ENCODE data around the gene EVA1C.

Gene EVA1C

DNA sequence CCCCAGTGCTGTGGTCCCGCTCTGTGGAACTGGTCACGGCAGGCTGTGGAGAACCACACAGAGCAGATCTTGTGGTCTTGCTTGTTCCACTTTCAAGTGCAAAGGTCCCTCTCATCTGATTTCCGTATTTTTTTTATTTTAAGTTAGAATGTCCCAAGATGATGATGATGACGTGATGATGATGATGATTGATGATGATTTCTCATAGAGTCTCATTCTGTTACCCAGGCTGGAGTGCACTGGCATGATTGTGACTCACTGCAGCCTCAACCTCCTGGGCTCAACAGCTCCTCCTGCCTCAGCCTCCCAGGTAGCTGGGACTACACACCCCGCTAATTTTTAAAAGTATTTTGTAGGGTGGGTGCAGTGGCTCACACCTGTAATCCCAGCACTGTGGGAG lies 12.2 kb downstream of the EVA1C start:
- no peak overlapping the region for H3K4me2 ChIP-seq (ENCODE audit: insufficient read depth, low read length, poor library complexity, severe bottlenecking)
- H3K27ac ChIP-seq (replicated peaks; ENCODE audit: low read length): no peak overlapping the region
- no peak overlapping the region for H3K4ac ChIP-seq (ENCODE audit: low read length)
- no peak overlapping the region for H2AFZ ChIP-seq (ENCODE audit: low read length)
- no peak overlapping the region for H3K4me3 ChIP-seq (ENCODE audit: low read length in 2 of 2)
- H3K9me3 ChIP-seq (replicated peaks in 1 of 2; ENCODE audit: control insufficient read depth in 2 of 2, insufficient read depth in 1 of 2, low read depth in 1 of 2, low read length in 2 of 2): no peaks in the 10 kb centered on the region
- no CpG with 5 or more reads among the region's 5 CpGs for WGBS, 2 donors (ENCODE audit: extremely low coverage in 2 of 2, insufficient read length in 2 of 2, insufficient replicate concordance in 1 of 2)
- no peak overlapping the region for H2BK15ac ChIP-seq (ENCODE audit: low read length)
- H3K14ac ChIP-seq (ENCODE audit: low read length): no peak overlapping the region
- H3K18ac ChIP-seq (ENCODE audit: low read length): no peak overlapping the region
- no peaks in the 10 kb centered on the region for H3K4me1 ChIP-seq (ENCODE audit: control insufficient read depth in 2 of 2, insufficient read depth in 1 of 2, low read depth in 1 of 2, low read length in 2 of 2)
- H3K9ac ChIP-seq (ENCODE audit: low read depth, low read length, poor library complexity): no peak overlapping the region
- no peak overlapping the region for H4K8ac ChIP-seq (ENCODE audit: low read depth, low read length)
- no peak overlapping the region for H2BK12ac ChIP-seq (ENCODE audit: low read length)
- H3K23ac ChIP-seq (ENCODE audit: low read depth, low read length, poor library complexity): no peak overlapping the region
- H3K27me3 ChIP-seq (ENCODE audit: control insufficient read depth in 3 of 3, insufficient read depth in 3 of 3, low read depth in 1 of 3, low read length in 3 of 3): peaks cover 0 to 21% (median 0%) of the 10 kb centered on the region in 3 experiments
- no peaks in the 10 kb centered on the region for H3K79me1 ChIP-seq (ENCODE audit: low read depth, low read length)
- no peak overlapping the region for H2BK120ac ChIP-seq (ENCODE audit: low read depth, low read length)
- no peak for DNase-seq (ENCODE audit: low spot score)
- H3K36me3 ChIP-seq (replicated peaks in 1 of 2; ENCODE audit: control insufficient read depth in 2 of 2, insufficient read depth in 2 of 2, low read length in 2 of 2): no peaks in the 10 kb centered on the region
- no peak overlapping the region for H2AK5ac ChIP-seq (ENCODE audit: low read depth, low read length)
- H4K91ac ChIP-seq (ENCODE audit: low read depth, low read length, poor library complexity): no peak overlapping the region
- no peak overlapping the region for H2BK5ac ChIP-seq (ENCODE audit: low read length)

DNA sequence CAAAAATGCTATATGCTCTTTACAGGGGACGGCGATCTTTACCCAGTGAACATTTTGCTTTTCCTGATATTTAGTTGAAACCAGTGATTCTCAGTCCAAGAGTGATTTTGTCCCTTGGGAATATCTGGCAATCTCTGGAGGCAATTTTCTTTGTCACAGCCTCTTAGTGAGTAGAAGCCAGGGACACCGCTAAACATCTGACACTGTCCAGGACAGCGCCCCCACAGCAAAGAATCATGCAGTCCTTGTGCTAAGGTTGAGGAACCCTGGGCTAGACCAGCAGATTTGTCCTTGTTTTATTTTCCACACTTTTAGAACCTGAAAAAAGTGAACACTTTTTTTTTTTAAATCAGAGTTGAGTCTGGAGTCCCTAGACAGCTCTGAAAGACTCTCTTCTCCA lies 13.1 kb downstream of the EVA1C start:
- Histone ChIP-seq H2BK5ac (ENCODE audit: low read length) (no peak overlapping the region), H3K36me3 (replicated peaks in 1 of 2; ENCODE audit: control insufficient read depth in 2 of 2, insufficient read depth in 2 of 2, low read length in 2 of 2) (no peaks in the 10 kb centered on the region), H3K9me3 (replicated peaks in 1 of 2; ENCODE audit: control insufficient read depth in 2 of 2, insufficient read depth in 1 of 2, low read depth in 1 of 2, low read length in 2 of 2) (no peaks in the 10 kb centered on the region), H2AFZ (ENCODE audit: low read length) (no peak overlapping the region), H3K79me1 (ENCODE audit: low read depth, low read length) (no peaks in the 10 kb centered on the region), H3K4me1 (ENCODE audit: control insufficient read depth in 2 of 2, insufficient read depth in 1 of 2, low read depth in 1 of 2, low read length in 2 of 2) (no peaks in the 10 kb centered on the region), H3K27me3 (ENCODE audit: control insufficient read depth in 3 of 3, insufficient read depth in 3 of 3, low read depth in 1 of 3, low read length in 3 of 3) (peaks cover 0 to 21% (median 0%) of the 10 kb centered on the region in 3 experiments), H4K8ac (ENCODE audit: low read depth, low read length) (no peak overlapping the region), H3K14ac (ENCODE audit: low read length) (no peak overlapping the region), H2BK15ac (ENCODE audit: low read length) (no peak overlapping the region), H2AK5ac (ENCODE audit: low read depth, low read length) (no peak overlapping the region), H2BK12ac (ENCODE audit: low read length) (no peak overlapping the region), H3K9ac (ENCODE audit: low read depth, low read length, poor library complexity) (no peak overlapping the region), H3K23ac (ENCODE audit: low read depth, low read length, poor library complexity) (no peak overlapping the region), H3K27ac (replicated peaks; ENCODE audit: low read length) (no peak overlapping the region), H3K4me2 (ENCODE audit: insufficient read depth, low read length, poor library complexity, severe bottlenecking) (no peak overlapping the region), H3K18ac (ENCODE audit: low read length) (no peak overlapping the region), H2BK120ac (ENCODE audit: low read depth, low read length) (no peak overlapping the region), H3K4ac (ENCODE audit: low read length) (no peak overlapping the region), H3K4me3 (ENCODE audit: low read length in 2 of 2) (no peak overlapping the region), H4K91ac (ENCODE audit: low read depth, low read length, poor library complexity) (no peak overlapping the region)
- whole genome bisulfite sequencing, 2 donors (ENCODE audit: extremely low coverage in 2 of 2, insufficient read length in 2 of 2, insufficient replicate concordance in 1 of 2): no CpG with 5 or more reads among the region's 4 CpGs
- DNase-seq (ENCODE audit: low spot score): no peak

DNA sequence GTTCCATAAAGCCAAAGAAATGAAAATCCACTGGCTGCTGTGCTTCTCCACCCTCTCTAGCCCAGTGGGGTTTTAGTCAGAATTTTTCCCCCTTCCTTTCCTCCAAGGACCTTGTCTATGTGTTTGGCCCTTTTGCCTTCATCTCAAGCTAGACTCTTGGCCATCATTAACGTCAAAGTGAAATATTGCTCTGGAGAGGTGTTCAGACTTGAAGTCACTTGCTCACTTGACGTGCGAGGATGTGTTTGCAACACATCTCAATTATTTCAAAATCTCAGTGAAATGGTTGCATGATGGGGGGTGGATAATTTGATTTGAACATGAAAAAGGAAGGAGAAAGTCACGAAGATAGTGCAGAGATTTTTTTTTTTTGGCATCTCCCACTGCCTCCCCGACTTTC lies 13.6 kb downstream of the EVA1C start:
- no peaks in the 10 kb centered on the region for H3K9me3 ChIP-seq (replicated peaks in 1 of 2; ENCODE audit: control insufficient read depth in 2 of 2, insufficient read depth in 1 of 2, low read depth in 1 of 2, low read length in 2 of 2)
- no peaks in the 10 kb centered on the region for H3K4me1 ChIP-seq (ENCODE audit: control insufficient read depth in 2 of 2, insufficient read depth in 1 of 2, low read depth in 1 of 2, low read length in 2 of 2)
- H2AFZ ChIP-seq (ENCODE audit: low read length): no peak overlapping the region
- H3K27ac ChIP-seq (replicated peaks; ENCODE audit: low read length): no peak overlapping the region
- H2BK12ac ChIP-seq (ENCODE audit: low read length): no peak overlapping the region
- no CpG with 5 or more reads among the region's 5 CpGs for WGBS, 2 donors (ENCODE audit: extremely low coverage in 2 of 2, insufficient read length in 2 of 2, insufficient replicate concordance in 1 of 2)
- H3K9ac ChIP-seq (ENCODE audit: low read depth, low read length, poor library complexity): no peak overlapping the region
- no peak overlapping the region for H2BK5ac ChIP-seq (ENCODE audit: low read length)
- H2BK15ac ChIP-seq (ENCODE audit: low read length): no peak overlapping the region
- no peak for DNase-seq (ENCODE audit: low spot score)
- no peaks in the 10 kb centered on the region for H3K79me1 ChIP-seq (ENCODE audit: low read depth, low read length)
- no peak overlapping the region for H2BK120ac ChIP-seq (ENCODE audit: low read depth, low read length)
- no peak overlapping the region for H3K18ac ChIP-seq (ENCODE audit: low read length)
- no peak overlapping the region for H4K91ac ChIP-seq (ENCODE audit: low read depth, low read length, poor library complexity)
- H3K4me2 ChIP-seq (ENCODE audit: insufficient read depth, low read length, poor library complexity, severe bottlenecking): no peak overlapping the region
- H2AK5ac ChIP-seq (ENCODE audit: low read depth, low read length): no peak overlapping the region
- no peak overlapping the region for H3K4ac ChIP-seq (ENCODE audit: low read length)
- no peak overlapping the region for H3K4me3 ChIP-seq (ENCODE audit: low read length in 2 of 2)
- no peaks in the 10 kb centered on the region for H3K36me3 ChIP-seq (replicated peaks in 1 of 2; ENCODE audit: control insufficient read depth in 2 of 2, insufficient read depth in 2 of 2, low read length in 2 of 2)
- no peak overlapping the region for H3K23ac ChIP-seq (ENCODE audit: low read depth, low read length, poor library complexity)
- H4K8ac ChIP-seq (ENCODE audit: low read depth, low read length): no peak overlapping the region
- H3K14ac ChIP-seq (ENCODE audit: low read length): no peak overlapping the region
- peaks cover 0 to 21% (median 0%) of the 10 kb centered on the region in 3 experiments for H3K27me3 ChIP-seq (ENCODE audit: control insufficient read depth in 3 of 3, insufficient read depth in 3 of 3, low read depth in 1 of 3, low read length in 3 of 3)

DNA sequence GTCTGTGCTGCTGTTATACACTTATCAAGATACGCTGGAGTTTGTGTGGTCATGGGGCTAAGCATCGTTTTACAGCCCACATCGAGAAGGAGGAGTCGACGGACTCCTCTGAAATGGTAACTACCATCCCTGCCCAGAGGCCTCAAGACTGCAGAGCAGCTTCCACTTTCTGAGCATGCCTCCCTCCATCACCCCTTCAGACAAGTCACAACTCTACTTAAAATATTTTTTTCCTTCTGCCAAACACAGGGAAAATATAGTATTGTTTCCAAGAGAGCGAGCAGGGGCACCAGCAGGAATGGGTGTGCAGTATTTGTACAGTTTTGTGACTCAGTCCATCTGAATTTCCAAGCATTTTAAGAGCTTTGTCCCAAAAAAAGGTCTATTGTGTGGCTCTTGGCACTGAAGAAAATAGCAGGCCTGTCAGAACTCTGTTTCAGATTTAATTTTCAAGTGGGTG lies 14.1 kb downstream of the EVA1C start:
- Histone ChIP-seq H3K4me2 (ENCODE audit: insufficient read depth, low read length, poor library complexity, severe bottlenecking) (no peak overlapping the region), H3K36me3 (replicated peaks in 1 of 2; ENCODE audit: control insufficient read depth in 2 of 2, insufficient read depth in 2 of 2, low read length in 2 of 2) (no peaks in the 10 kb centered on the region), H3K9me3 (replicated peaks in 1 of 2; ENCODE audit: control insufficient read depth in 2 of 2, insufficient read depth in 1 of 2, low read depth in 1 of 2, low read length in 2 of 2) (no peaks in the 10 kb centered on the region), H3K27ac (replicated peaks; ENCODE audit: low read length) (no peak overlapping the region), H3K18ac (ENCODE audit: low read length) (no peak overlapping the region), H2BK12ac (ENCODE audit: low read length) (no peak overlapping the region), H2BK120ac (ENCODE audit: low read depth, low read length) (no peak overlapping the region), H2BK15ac (ENCODE audit: low read length) (no peak overlapping the region), H4K91ac (ENCODE audit: low read depth, low read length, poor library complexity) (no peak overlapping the region), H3K27me3 (ENCODE audit: control insufficient read depth in 3 of 3, insufficient read depth in 3 of 3, low read depth in 1 of 3, low read length in 3 of 3) (peaks cover 0 to 21% (median 0%) of the 10 kb centered on the region in 3 experiments), H3K9ac (ENCODE audit: low read depth, low read length, poor library complexity) (no peak overlapping the region), H2AK5ac (ENCODE audit: low read depth, low read length) (no peak overlapping the region), H3K23ac (ENCODE audit: low read depth, low read length, poor library complexity) (no peak overlapping the region), H3K14ac (ENCODE audit: low read length) (no peak overlapping the region), H2AFZ (ENCODE audit: low read length) (no peak overlapping the region), H3K79me1 (ENCODE audit: low read depth, low read length) (no peaks in the 10 kb centered on the region), H2BK5ac (ENCODE audit: low read length) (no peak overlapping the region), H3K4ac (ENCODE audit: low read length) (no peak overlapping the region), H3K4me3 (ENCODE audit: low read length in 2 of 2) (no peak overlapping the region), H4K8ac (ENCODE audit: low read depth, low read length) (no peak overlapping the region), H3K4me1 (ENCODE audit: control insufficient read depth in 2 of 2, insufficient read depth in 1 of 2, low read depth in 1 of 2, low read length in 2 of 2) (no peaks in the 10 kb centered on the region)
- no peak for DNase-seq (ENCODE audit: low spot score)
- no CpG with 5 or more reads among the region's 6 CpGs for WGBS, 2 donors (ENCODE audit: extremely low coverage in 2 of 2, insufficient read length in 2 of 2, insufficient replicate concordance in 1 of 2)
